ENCODE results near the gene IL4I1.
A peak's percentile ranks its signal among the peaks of the same experiment; 100 is the strongest.

Gene IL4I1

DNA sequence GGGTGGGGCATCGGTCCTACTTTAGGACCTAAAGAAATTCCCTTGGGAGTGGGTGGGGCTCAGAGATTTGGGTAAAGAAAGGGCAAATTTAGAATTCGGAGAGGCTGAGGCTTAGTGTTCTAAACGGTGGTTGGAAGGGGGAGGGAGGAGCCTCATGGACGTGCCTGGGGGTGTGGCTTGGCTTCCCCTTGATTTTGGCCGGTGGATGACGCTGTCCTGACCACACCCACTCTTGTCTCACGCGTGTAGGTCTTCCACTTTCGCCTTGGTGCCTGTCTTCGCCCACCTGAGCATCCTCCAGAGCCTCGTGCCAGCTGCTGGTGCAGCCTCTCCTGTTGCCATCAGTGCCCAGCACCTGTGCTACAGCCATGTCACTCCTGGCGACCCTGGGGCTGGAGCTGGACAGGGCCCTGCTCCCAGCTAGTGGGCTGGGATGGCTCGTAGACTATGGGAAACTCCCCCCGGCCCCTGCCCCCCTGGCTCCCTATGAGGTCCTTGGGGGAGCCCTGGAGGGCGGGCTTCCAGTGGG, 33.9 kb upstream of the IL4I1 start:
- TF ChIP-seq CTCF (IDR thresholded peaks at IDR 0.05; ENCODE audit: control extremely low read depth, extremely low read depth, low read depth, missing control alignments), result no peak
- POLR2A ChIA-PET, result interaction anchor here (0.6 to 3.9 kb wide), 9 partner anchors 9 to 63 kb away, joined by 3 to 36 read pairs (median 4); partner anchors contain the start of genes AKT1S1 and TBC1D17
- DNase-seq (ENCODE audit: extremely low spot score), result no peak
- CTCF ChIA-PET, result interaction anchor here (1.0 to 4.8 kb wide), 3 partner anchors 11 to 54 kb away, joined by 3 to 23 read pairs (median 4); no protein-coding TSS in a partner anchor

- no peak for TF ChIP-seq CTCF (IDR thresholded peaks at IDR 0.05; ENCODE audit: control extremely low read depth, extremely low read depth, low read depth, missing control alignments)
- ChIA-PET POLR2A (interaction anchor here (0.6 to 3.9 kb wide), 15 partner anchors 9 to 399 kb away, joined by 3 to 36 read pairs (median 4); partner anchors contain the start of genes AKT1S1 and TBC1D17), CTCF (interaction anchor here (0.5 to 4.8 kb wide), 4 partner anchors 9 to 54 kb away, joined by 3 to 23 read pairs (median 6); no protein-coding TSS in a partner anchor)
- DNase-seq (ENCODE audit: extremely low spot score), result peak; percentile 97
Measured at GRCh38 chr19:49929611-49930482, 33.2 kb upstream of the IL4I1 start.

- POLR2A ChIA-PET, result interaction anchor here (0.6 to 3.9 kb wide), 14 partner anchors 8 to 400 kb away, joined by 3 to 36 read pairs (median 4); partner anchors contain the start of genes AKT1S1 and TBC1D17
- DNase-seq (ENCODE audit: extremely low spot score), result peak; percentile 96
- TF ChIP-seq CTCF (IDR thresholded peaks at IDR 0.05; ENCODE audit: control extremely low read depth, extremely low read depth, low read depth, missing control alignments), result no peak
- CTCF ChIA-PET, result interaction anchor here (1.1 to 4.8 kb wide), 3 partner anchors 9 to 54 kb away, joined by 5 to 23 read pairs (median 7); no protein-coding TSS in a partner anchor
Measured at GRCh38 chr19:49929121-49929610, 32.5 kb upstream of the IL4I1 start, which contains the start of the genes ATF5 and NUP62. Gene ATF5, plus strand, starts transcription at chr19:49929205. Its CDS starts 1,646 bp downstream, at chr19:49930851. Gene NUP62, minus strand, starts transcription at chr19:49929504. Its CDS starts 19,697 bp downstream, at chr19:49909807.

GRCh38 chr19:49927526-49928264, 31.0 kb upstream of the IL4I1 start:
- CTCF ChIA-PET, result interaction anchor here (0.8 to 4.8 kb wide), 7 partner anchors 10 to 430 kb away, joined by 3 to 23 read pairs (median 3); no protein-coding TSS in a partner anchor
- no peak for TF ChIP-seq CTCF (IDR thresholded peaks at IDR 0.05; ENCODE audit: control extremely low read depth, extremely low read depth, low read depth, missing control alignments)

DNA sequence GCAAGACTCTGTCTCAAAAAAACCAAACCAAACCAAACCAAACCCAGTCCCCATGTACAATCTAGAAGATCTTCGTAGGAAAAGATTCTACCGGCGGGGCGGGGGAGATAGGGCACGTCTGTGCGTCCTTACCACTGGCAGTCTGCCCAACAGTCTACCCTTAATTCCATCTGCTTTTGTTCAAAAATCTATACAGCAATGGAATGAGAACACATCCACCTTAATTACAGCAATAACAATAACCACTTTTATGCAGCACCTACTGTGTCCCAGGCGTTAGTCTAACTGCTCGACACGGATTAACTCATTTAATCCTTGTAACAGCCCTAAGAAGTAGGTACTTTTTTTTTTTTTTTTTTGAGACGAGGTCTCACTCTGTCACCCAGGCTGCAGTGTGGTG, 29.8 kb upstream of the IL4I1 start:
- DNase-seq (ENCODE audit: extremely low spot score), result no peak
- ChIA-PET POLR2A (interaction anchor here (3.9 kb wide), 1 partner anchor 14 kb away, joined by 36 read pairs; no protein-coding TSS in a partner anchor), CTCF (interaction anchor here (0.7 to 4.8 kb wide), 3 partner anchors 8 to 36 kb away, joined by 3 to 23 read pairs (median 5); no protein-coding TSS in a partner anchor)
- no peak for TF ChIP-seq CTCF (IDR thresholded peaks at IDR 0.05; ENCODE audit: control extremely low read depth, extremely low read depth, low read depth, missing control alignments)

More at GRCh38 chr19:49927526-49928264, 31.0 kb upstream of the IL4I1 start:
- no peak for DNase-seq (ENCODE audit: extremely low spot score)
- POLR2A ChIA-PET, result interaction anchor here (0.6 to 3.9 kb wide), 2 partner anchors 15 to 714 kb away, joined by 4 to 36 read pairs; no protein-coding TSS in a partner anchor
